ENCODE measurements around the gene ALG10.
A peak's percentile ranks its signal among the peaks of the same experiment; 100 is the strongest.
"Not testable (repeated sequence)": the region's sequence is repeated elsewhere in the genome, so short reads cannot be mapped to it uniquely, and the experiment has no call there.

Gene ALG10

GRCh38 chr12:34022079-34022830, at the start of gene ALG10:
TSS of gene ALG10 (plus strand) at chr12:34022496. CDS start at chr12:34022600, 104 bp downstream.
- Histone ChIP-seq H3K27me3 (ENCODE audit: insufficient read depth, low read length) (no peaks in the 10 kb centered on the region), H3K36me3 (ENCODE audit: insufficient read depth, low read length) (no peaks in the 10 kb centered on the region; the same call in 1 of the 2 replicates), H3K9ac (ENCODE audit: low read length) (peak within 1 kb of the TSS; percentile 98), H3K9me3 (ENCODE audit: low read length) (no peaks in the 10 kb centered on the region), H3K4me2 (ENCODE audit: low read length) (peak within 1 kb of the TSS; percentile 100), H4K20me1 (ENCODE audit: insufficient read depth, low read length) (no peaks in the 10 kb centered on the region), H3F3A (ENCODE audit: insufficient read depth, low read length) (no peaks in the 10 kb centered on the region), H2AFZ (ENCODE audit: low read length) (peak within 1 kb of the TSS; percentile 100), H3K27ac (ENCODE audit: low read depth, low read length, poor library complexity, severe bottlenecking) (peak within 1 kb of the TSS; percentile 25), H3K4me3 (ENCODE audit: low read depth, low read length, poor library complexity, severe bottlenecking) (peak within 1 kb of the TSS; percentile 98), H3K9me2 (ENCODE audit: low read depth, low read length) (no peaks in the 10 kb centered on the region), H3K4me1 (ENCODE audit: insufficient read depth, low read length, severe bottlenecking) (peaks cover 22% of the 10 kb centered on the region), H3K79me2 (ENCODE audit: insufficient read depth, low read length) (peaks cover 8% of the 10 kb centered on the region)
- TF ChIP-seq EZH2 (IDR thresholded peaks at IDR 0.05; ENCODE audit: borderline replicate concordance, low read length) (no peak), CTCF (IDR thresholded peaks at IDR 0.05; ENCODE audit: low read length) (peak; percentile 72)

- H3K9me2 ChIP-seq (ENCODE audit: low read depth, low read length); H3K27ac ChIP-seq (ENCODE audit: low read depth, low read length, poor library complexity, severe bottlenecking); H4K20me1 ChIP-seq (ENCODE audit: insufficient read depth, low read length); H3F3A ChIP-seq (ENCODE audit: insufficient read depth, low read length); H3K4me1 ChIP-seq (ENCODE audit: insufficient read depth, low read length, severe bottlenecking); H3K9me3 ChIP-seq (ENCODE audit: low read length); H3K36me3 ChIP-seq (ENCODE audit: insufficient read depth, low read length); H3K4me3 ChIP-seq (ENCODE audit: low read depth, low read length, poor library complexity, severe bottlenecking); H3K27me3 ChIP-seq (ENCODE audit: insufficient read depth, low read length); H3K79me2 ChIP-seq (ENCODE audit: insufficient read depth, low read length); H3K4me2 ChIP-seq (ENCODE audit: low read length); H3K9ac ChIP-seq (ENCODE audit: low read length); H2AFZ ChIP-seq (ENCODE audit: low read length): not testable (repeated sequence)
Measured at GRCh38 chr12:33972884-33973283, 49.4 kb upstream of the ALG10 start.

GRCh38 chr12:33977887-33978286, 44.4 kb upstream of the ALG10 start:
- H2AFZ ChIP-seq (ENCODE audit: low read length), result no peak overlapping the region
- H3K79me2 ChIP-seq (ENCODE audit: insufficient read depth, low read length), result no peaks in the 10 kb centered on the region
- no peak overlapping the region for H3K4me3 ChIP-seq (ENCODE audit: low read depth, low read length, poor library complexity, severe bottlenecking)
- no peaks in the 10 kb centered on the region for H3K9me2 ChIP-seq (ENCODE audit: low read depth, low read length)
- no peaks in the 10 kb centered on the region for H3K4me1 ChIP-seq (ENCODE audit: insufficient read depth, low read length, severe bottlenecking)
- H3K27ac ChIP-seq (ENCODE audit: low read depth, low read length, poor library complexity, severe bottlenecking), result no peak overlapping the region
- H3K27me3 ChIP-seq (ENCODE audit: insufficient read depth, low read length), result no peaks in the 10 kb centered on the region
- H3K9ac ChIP-seq (ENCODE audit: low read length), result no peak overlapping the region
- H3K36me3 ChIP-seq (ENCODE audit: insufficient read depth, low read length), result no peaks in the 10 kb centered on the region
- no peaks in the 10 kb centered on the region for H4K20me1 ChIP-seq (ENCODE audit: insufficient read depth, low read length)
- H3F3A ChIP-seq (ENCODE audit: insufficient read depth, low read length), result no peaks in the 10 kb centered on the region
- no peak overlapping the region for H3K4me2 ChIP-seq (ENCODE audit: low read length)
- TF ChIP-seq CTCF (IDR thresholded peaks at IDR 0.05; ENCODE audit: low read length) (no peak), EZH2 (IDR thresholded peaks at IDR 0.05; ENCODE audit: borderline replicate concordance, low read length) (no peak)
- no peaks in the 10 kb centered on the region for H3K9me3 ChIP-seq (ENCODE audit: low read length)
